ENCODE results near the gene OTOF.

The OTOF gene

DNA sequence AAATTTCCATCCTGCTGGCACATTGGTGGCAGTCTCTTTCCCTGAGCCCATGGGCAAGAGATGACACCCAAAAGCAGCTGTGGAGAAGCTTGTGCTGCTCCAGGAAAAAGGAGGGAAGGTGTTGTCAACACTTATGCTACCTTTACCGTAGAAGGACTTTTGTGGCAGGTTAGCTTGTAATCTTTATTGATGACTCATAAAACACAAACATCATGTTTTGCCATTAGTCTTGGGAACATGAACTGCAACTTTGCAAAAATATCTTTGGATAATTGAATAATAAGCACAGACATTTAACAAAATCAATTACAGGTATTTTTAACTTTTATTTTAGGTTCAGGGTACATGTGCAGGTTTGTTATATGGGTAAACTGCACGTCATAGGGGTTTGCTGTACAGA is 42.8 kb downstream of the OTOF start:
- no peak for TF ChIP-seq CTCF (IDR thresholded peaks at IDR 0.05; ENCODE audit: low read depth, low read length)
- no peak overlapping the region for H3K4me3 ChIP-seq (ENCODE audit: low read depth, low read length)

GRCh38 chr2:26432859-26433258 is 45.1 kb downstream of the OTOF start:
- no peak for TF ChIP-seq CTCF (IDR thresholded peaks at IDR 0.05; ENCODE audit: low read depth, low read length)
- H3K4me3 ChIP-seq (ENCODE audit: low read depth, low read length) = no peak overlapping the region

DNA sequence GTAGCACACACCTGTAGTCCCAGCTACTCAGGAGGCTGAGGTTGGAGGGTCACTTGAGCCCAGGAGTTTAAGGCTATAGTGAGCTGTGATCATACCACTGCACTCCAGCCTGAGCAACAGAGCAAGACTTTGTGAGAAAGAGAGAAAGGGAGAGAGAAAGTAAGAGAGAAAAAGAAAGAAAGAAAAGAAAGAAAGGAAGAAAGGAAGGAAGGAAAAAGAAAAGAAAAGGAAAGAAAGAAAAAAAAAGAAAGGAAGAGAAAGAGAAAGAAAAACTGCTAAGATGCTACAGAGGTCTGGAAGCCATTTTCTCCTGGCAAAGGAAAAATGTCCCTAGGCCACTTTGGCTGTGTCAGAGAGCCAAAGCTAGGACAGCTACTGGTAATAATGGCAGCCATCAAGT is 45.6 kb downstream of the OTOF start:
- no peak overlapping the region for H3K4me3 ChIP-seq (ENCODE audit: low read depth, low read length)
- TF ChIP-seq CTCF (IDR thresholded peaks at IDR 0.05; ENCODE audit: low read depth, low read length) = no peak

DNA sequence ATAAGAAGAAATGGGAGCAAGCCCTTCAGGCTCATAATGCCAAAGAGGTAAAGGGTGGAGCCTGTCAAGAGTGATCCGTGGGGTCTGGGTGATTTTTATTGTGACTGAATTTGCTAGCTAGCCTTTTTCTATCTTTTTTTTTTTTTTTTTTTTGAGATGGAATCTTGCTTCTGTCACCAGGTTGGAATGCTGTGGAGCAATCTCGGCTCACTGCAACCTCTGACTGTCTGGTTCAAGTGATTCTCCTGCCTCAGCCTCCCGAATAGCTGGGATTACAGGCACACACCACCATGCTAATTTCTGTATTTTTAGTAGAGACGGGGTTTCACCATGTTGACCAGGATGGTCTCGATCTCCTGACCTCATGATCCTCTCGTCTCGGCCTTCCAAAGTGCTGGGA is 47.1 kb downstream of the OTOF start:
- TF ChIP-seq CTCF (IDR thresholded peaks at IDR 0.05; ENCODE audit: low read depth, low read length) = no peak
- H3K4me3 ChIP-seq (ENCODE audit: low read depth, low read length) = no peak overlapping the region

GRCh38 chr2:26429779-26430578 is 47.9 kb downstream of the OTOF start:
- no peak overlapping the region for H3K4me3 ChIP-seq (ENCODE audit: low read depth, low read length)
- TF ChIP-seq CTCF (IDR thresholded peaks at IDR 0.05; ENCODE audit: low read depth, low read length) = no peak

DNA sequence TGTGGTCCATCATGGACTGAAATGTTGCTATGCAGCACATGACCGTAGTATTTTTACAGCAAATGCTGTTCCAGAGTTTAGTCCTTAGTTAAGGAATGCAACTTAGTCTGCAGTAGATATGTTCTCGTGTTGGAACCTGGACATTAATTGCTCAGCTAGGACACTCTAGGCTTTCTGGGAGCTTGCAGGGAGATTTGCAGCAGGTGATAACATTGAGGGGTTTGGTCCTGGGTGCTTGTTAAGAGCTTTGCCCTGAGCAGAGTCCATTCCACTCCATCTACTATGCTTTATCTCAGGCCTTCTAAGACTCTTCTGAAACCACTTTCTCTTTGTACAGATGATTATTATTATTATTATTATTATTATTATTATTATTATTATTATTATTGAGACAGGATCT is 49.1 kb downstream of the OTOF start:
- no peak overlapping the region for H3K4me3 ChIP-seq (ENCODE audit: low read depth, low read length)
- no peak for TF ChIP-seq CTCF (IDR thresholded peaks at IDR 0.05; ENCODE audit: low read depth, low read length)

DNA sequence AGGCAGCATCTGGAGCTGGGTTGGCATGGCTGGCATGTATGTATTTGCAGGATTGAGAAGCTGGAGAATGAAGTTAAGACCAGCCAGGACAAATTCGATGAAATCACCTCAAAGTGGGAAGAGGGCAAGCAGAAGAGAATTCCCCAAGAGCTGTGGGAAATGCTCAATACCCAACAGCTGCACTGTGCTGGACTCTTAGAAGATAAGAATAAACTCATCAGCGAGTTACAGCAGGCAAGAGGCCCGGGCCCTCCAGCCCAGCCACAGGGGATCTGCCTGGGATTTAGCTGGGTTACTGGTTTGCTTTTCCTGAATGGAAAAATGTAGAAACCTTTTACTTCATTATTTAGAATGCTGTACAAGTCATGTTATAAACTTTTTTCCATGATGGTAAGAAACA is 53.7 kb downstream of the OTOF start:
- TF ChIP-seq CTCF (IDR thresholded peaks at IDR 0.05; ENCODE audit: low read depth, low read length) = no peak
- H3K4me3 ChIP-seq (ENCODE audit: low read depth, low read length) = no peak overlapping the region
